GM19455 (cell line): ENCODE data around the gene TRIP12.
"Not testable (repeated sequence)": the region's sequence is repeated elsewhere in the genome, so short reads cannot be mapped to it uniquely, and the experiment has no call there.

Experiments
- ATAC-seq: cut with Tn5 transposase; IDR thresholded peaks from one replicate; pipeline ENCODE4 v1.9.1; 2021; ENCODE audit not compliant: unreplicated experiment

Gene TRIP12

DNA sequence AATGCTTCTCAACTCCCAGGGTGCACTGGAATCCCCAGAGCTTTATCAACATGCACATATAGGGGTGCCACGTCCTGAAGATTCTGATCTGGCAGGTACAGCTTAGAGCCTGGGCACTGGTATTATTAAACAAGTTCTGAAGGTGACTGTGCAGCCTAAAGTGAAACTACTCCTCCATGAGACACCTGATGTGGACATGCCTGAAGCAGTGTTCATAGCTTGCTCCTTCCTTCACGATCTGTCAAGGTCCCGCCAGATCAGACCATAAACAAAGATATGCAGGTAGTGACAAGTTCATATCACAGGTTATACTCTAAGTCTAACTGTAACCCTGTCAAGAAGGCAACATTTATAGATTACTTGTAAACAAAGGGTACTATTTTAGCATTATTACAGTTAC is 142.2 kb downstream of the TRIP12 start:
- ATAC-seq: no peak

DNA sequence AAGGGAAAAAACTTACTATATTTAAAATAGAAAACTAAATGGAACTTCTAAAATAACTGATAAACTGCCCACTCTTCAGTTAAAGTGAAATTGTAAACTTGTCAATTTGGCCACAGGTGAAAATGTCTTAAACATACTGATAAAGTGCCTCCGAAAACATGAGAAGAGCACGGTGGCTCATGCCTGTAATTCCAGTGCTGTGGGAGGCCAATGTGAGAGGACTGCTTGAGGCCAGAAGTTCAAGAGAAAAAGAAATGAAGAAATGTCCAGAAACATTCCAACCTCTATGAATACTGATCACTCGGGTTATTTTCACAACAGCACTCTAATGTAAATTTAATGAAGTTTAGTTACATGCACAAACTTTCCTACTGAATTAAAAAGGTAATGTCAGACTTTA is 144.1 kb downstream of the TRIP12 start:
- ATAC-seq: no peak

DNA sequence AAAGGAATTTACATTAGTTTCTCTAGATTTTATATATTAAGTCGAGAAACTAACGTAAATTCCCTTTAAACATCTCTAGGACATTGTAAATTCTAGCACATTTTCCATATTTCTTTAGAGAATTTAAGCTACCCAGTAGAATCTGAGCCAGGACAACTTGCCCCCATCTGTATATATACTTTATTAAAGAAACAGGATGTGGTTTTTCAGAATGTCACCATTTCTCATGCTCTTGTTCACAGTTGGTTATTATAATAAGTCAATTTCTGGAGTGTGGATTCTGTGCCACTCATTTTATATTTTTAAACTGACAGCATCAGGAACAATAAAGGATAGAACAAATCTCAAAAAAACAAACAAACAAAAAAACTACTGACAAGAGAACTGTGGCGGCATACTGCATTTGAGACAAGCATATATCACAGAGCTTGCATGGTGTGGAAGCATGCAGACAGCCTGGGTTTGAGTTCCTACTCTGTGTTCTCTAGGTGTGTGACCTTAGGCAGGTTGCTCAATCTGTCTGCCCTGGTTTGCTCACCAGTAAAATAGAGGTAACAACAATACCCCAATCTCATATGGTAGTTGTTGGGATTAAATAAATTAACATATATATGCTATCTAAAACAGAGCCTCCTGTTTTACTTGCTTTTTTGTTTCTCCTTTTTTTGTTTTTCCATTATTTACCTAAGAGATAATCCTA is 146.0 kb downstream of the TRIP12 start:
- ATAC-seq: no peak

DNA sequence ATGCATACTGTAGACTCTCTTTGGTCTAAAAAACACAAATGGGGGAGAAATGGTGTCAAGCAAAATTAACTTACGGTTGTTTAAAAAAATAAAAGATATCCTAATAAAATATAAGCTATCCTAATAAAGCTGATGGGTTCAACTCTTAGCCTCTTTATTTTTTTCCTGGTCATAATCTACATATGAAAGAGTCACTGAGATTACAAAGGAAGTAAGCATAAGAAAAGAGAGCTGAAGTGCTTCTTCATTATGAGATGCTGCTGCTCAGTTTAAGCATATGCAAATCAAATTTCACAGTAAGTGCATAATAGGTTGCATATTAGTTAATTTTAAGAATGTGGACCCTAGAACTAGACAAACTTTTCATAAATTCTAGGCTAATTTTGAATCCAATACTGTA is 147.6 kb downstream of the TRIP12 start:
- ATAC-seq: no peak

DNA sequence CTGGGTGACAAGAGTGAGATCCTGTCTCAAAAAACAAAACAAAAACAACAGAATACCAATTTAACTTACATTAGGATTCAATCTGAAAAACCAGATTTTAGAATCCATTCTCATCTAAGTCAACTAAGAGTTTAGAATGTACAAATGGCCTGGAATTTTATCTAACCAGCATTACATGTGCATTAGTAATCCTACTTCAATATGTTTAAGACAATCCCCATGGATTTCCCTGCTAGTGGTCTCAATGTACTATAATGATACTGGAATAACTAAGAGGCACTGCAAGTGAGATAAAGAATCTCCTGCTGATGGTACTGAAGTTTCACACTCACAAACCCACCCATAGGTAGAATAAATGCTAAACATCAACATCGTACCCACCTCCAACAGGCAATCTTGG is 153.6 kb downstream of the TRIP12 start:
- no peak for ATAC-seq

DNA sequence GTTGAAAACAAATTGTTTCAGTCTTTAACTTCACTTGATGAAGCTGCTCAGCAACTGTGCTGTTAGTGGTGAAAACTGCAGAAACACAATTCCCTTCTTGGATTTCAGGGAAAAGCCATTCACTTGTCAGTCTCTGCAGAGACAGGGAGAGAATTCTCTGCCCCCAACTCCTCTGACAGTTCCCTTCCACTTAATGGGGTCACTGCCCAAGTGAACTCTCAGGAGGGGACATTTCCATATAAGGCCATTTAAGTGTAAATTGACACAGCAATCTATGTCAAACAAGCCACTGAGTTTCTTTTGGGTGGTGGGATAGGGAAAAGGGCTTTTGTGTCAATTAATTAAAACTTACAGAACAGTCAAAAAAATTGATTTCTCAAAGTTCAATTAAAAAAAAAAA is 156.1 kb downstream of the TRIP12 start:
- no peak for ATAC-seq

DNA sequence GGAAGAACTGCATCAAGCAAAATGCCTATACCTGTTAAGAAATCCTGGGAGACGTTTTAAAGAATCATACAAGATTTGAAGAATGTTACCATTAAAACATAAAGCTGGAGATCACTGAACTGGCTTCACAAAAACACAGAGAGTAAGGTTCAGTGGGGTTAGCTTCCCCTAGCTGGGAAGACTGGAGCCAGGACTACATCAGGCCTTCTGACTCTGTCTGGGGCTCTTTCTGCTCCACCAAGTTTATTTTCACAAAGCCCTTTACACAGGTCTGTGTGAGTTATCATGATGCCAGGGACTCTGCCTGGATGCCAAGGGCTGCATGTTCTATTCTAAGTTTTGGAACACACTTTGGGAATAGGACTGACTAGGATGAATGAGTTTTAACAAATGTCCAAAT is 160.1 kb downstream of the TRIP12 start:
- ATAC-seq: no peak

DNA sequence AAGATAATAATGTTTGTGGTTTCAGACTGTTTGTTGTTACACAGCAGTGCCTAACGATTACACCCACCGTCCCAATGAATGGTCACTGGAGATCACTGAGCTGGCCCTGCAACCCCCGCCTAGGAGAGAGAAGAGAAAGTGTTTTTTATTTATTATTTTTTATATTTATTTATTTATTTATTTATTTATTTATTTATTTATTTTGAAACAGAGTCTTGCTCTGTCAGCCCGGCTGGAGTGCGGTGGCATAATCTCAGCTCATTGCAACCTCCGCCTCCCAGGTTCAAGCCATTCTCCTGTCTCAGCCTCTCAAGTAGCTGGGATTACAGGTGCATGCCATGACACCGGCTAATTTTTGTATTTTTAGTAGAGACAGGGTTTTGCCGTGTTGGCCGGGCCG is 164.3 kb downstream of the TRIP12 start:
- not testable (repeated sequence) for ATAC-seq

DNA sequence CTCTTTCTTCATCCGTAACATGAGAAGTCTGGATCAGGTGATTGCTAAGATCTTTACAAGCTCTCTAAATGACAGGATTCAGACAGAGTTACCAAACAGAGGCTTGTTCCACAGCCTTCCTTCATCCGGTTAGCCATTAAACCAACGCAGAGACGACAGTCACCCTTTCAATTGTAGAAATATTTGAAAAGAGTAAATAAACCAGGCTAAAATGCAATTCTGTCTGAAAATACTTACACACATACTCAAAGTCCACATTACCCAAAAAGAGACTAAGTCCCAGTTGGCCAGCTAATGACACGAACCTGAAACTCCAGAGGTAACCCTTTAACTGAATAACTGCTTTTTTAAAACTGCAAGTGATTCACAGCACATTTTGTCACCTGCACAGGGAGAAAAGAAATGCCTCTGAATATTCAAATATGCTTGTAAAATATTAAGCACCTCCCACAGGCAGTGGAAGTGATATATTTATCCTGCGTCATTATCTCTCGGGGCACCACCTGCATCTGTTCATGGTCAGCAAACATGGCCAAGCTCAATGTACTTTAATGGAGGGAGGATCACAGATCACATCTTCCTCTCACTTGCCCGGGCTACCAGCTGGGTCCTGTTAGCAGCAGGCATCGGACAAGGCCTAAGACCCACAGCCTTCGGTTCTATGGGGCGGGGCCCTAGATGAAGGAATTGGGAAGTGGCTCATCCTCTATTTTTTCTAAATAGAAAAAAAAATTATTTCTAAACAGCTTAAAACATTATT is 168.7 kb downstream of the TRIP12 start:
- no peak for ATAC-seq

DNA sequence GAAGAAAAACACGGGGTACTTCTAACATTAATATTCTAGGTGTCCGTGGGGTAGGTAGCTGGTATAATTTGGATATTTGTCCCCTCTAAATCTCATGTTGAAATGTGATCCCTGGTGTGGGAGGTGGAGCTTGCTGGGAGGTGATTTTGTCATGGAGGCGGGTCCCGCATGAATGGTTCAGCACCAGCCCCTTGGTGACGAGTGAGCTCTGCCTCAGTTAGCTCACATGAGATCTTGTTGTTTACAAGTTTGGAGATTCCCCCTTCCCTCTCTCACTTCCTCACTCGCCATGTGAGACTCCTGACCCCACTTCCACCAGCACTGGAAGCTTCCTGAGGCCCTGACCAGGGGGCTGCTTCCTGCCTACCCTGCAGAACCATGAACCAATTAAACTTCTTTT is 172.0 kb downstream of the TRIP12 start:
- no peak for ATAC-seq

DNA sequence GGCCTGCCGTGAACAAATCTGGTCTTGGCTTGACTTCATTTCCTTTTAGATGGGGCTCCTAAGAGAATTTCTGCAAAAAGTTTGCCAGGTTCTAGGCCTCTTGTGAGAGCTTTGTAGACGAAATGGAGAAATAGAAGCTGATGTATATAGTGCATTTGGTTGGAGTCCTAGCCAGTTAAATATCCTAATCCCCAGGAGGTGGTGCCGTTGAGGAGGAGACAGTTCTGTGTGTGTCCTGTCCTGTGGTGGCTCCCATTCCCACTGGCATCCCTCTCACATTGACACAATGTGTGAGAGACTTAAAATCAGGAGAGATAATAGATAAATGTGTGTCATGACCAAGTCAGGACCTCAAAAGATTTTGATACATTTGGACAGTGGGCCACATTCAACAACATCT is 172.9 kb downstream of the TRIP12 start:
- ATAC-seq: no peak

DNA sequence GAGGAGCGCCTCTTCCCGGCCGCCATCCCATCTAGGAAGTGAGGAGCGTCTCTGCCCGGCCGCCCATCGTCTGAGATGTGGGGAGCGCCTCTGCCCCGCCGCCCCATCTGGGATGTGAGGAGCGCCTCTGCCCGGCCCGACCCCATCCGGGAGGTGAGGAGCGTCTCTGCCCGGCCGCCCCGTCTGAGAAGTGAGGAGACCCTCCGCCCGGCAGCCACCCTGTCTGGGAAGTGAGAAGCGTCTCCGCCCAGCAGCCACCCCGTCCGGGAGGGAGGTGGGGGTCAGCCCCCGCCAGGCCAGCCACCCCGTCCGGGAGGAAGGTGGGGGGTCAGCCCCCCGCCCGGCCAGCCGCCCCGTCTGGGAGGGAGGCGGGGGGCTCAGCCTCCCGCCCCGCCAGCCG is 179.1 kb downstream of the TRIP12 start:
- not testable (repeated sequence) for ATAC-seq

DNA sequence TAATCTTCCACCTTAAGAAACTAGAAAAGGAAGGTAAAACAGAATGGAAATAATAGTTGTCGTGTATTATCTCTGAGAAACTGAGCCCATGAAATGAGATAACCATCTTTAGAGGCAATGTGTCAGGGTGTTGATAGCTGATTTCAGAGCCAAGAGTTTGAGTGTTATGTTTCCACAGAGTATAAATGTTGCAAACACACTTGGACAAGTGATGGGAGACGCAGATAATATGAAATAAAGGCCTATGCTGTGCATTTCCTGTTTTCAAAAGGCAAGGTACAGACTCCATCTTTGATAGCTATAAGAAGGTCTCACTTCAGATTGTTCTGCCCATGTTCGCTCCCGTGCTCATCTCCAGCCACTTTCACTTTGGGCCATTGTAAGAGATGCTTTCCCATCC is 181.5 kb downstream of the TRIP12 start:
- ATAC-seq: no peak

DNA sequence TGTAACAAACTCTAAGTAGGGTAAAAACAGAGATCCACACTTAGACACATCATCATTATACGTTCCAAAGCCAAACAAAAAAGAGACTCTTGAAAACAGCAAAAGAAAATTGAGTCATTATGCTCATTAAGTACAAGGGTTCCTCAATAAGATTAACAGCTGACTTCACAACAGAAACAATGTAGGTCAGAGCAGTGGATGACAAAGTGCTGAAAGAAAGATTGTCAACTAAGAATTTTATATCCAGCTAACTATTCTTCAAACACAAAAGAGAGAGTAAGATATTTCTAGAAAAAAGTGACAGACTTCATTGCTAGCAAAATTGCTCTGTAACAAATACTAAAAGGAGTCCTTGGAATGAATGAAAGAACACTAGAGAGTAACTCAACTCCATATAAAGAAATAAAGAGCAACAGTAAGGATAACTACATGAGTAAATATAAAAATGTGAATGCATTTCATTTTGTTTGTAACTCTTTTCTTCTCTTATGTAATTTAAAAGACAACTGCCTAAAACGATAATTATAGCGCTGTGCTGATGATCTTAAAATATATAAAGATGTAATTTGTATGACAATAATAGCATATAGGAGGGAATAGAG is 183.7 kb downstream of the TRIP12 start:
- no peak for ATAC-seq

DNA sequence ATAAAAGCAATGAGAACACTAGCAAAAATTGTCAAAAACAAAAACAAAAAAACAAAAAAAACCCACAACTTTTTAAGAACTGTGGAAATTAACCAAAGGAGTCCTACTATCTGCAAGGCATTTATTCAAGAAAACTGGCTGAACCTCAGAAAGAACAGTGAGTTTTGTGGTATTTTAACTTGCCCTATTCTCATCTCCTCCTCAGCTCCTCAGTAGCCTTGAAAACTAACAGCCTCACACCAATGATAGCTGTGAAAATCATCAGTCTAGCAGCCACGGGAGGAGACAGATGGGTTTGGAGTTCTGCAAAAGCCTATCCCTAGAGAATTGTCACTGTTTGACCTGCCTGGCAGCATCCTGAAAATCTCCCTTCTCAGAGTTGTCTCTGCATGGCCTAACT is 187.4 kb downstream of the TRIP12 start:
- ATAC-seq: no peak

DNA sequence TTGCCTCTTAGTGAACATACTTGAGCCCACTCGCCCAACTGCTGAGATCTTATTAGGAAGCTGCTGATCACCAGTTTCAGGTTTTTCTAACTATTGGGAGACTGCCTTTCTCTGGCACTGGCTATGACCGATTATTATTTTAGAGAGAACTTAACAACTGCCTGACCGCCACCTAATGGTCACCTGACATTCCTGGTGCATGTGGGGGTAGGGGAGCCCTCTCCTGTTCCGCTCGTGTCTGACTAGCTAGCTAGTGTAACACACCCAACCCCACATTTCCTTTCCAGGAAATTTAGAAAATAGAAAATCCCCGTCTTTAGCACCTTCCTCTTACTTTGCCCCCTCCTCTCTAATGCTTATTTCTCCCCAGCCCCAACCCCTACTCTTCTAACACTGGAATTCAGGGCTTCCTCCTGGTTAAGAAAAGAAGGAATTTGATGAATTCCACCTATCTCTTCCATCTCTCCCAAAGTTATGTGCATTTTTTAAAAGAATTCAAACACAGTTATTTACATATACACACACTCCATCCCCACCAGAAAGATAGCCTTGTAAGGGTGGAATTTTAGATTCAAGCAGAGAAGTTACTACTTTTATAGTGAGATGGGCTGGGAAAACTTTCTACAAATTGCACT is 188.1 kb downstream of the TRIP12 start:
- no peak for ATAC-seq

DNA sequence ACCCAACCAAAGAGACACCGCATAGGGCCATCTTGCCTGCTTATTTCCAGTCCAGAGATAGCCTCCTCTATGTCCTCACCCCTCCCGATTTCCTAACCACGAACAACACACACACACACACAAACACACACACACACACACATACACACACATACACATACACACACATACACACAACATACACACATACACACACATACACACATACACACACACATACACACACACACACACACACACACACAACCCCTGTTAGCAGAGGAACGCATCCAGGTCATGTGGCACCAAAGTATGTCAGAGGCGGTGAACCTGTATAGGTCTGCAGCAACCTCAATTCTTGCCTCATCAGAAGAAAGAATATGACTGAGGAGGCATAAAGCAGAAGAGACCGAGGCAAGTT is 188.9 kb downstream of the TRIP12 start:
- ATAC-seq: no peak

DNA sequence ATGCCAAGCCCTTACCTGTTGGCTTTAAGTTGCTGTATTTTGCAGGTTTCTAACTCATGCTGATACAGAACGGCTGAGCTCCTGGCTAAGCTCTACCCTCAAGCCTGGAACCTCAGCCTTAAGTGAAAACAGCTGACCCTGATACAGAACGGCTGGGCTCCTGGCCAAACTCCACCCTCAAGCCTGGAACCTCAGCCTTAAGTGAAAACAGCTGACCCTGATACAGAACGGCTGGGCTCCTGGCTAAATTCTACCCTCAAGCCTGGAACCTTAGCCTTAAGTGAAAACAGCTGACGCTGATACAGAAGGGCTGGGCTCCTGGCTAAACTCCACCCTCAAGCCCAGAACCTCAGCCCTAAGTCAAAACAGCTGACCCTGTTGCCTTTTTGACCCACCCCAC is 189.9 kb downstream of the TRIP12 start:
- ATAC-seq: no peak

DNA sequence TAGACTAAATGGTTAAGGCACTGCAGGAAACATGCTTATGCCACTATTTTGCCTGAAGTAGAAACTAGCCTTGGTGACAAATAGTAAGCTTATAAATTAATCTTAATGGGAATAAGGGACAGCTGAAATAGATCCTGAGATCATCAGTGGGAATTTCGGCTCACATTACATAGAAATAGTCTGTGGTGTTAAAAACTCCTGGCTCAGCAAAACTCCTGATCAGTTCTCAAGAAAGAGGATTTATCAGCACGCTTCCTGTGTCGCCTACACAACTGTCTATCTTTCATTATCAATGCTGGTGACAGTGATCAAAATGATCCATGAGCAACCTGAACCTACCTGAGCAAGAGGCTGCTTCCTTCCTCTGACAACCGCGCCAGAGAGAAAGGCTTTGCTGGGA is 190.4 kb downstream of the TRIP12 start:
- no peak for ATAC-seq

DNA sequence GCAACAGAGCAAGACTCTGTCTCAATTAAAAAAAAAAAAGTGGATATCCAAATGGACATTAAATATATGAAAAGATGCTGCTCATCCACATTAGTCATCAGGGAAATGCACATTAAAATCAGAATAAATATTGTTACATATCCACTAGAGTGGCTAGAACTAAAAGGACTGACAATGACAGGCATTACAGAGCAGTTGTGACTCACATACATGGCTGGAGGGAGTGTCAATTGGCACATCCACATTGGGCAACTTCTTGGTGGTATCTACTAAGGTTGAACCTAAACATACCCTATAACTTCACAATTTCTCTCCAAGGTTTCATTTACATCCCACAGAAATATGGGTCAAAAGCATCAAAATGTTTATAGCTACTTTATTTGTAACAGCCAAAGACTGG is 193.4 kb downstream of the TRIP12 start:
- no peak for ATAC-seq

DNA sequence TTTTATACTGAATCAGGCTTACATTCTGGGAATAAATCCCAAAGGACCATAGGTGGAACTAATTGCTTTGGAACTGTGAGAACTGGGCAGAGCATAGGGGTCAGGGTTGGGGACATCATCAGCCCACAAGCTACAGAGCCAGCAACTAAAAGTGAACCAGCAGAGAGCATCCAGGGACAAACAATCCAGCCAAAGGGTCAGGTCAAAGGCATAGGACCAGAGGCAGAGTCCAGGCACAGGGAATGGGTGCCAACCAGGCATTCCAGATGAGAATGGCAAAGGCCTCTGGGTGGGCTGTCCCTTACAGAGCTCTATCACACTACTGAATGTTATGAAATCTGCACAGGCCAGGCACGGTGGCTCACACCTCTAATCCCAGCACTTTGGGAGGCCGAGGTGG is 195.2 kb downstream of the TRIP12 start:
- no peak for ATAC-seq
